GM19239 (cell line): ENCODE results near the gene TLCD3A.
"Not testable (repeated sequence)": the region's sequence is repeated elsewhere in the genome, so short reads cannot be mapped to it uniquely, and the experiment has no call there.

Experiments used
- DNase-seq: peaks from one replicate; pipeline ENCODE4 v3.0.0; 2011; ENCODE audit warnings: low spot score; ENCODE audit not compliant: insufficient read length
- FAIRE-seq: peaks from 2 replicates; lab custom pipeline; 2011; peaks lifted over from hg19 to GRCh38; lab: Jason Lieb, UNC

The TLCD3A gene

GRCh38 chr17:746181-746580 is 13.8 kb downstream of the TLCD3A start:
- FAIRE-seq (no peak), DNase-seq (no peak)

DNA sequence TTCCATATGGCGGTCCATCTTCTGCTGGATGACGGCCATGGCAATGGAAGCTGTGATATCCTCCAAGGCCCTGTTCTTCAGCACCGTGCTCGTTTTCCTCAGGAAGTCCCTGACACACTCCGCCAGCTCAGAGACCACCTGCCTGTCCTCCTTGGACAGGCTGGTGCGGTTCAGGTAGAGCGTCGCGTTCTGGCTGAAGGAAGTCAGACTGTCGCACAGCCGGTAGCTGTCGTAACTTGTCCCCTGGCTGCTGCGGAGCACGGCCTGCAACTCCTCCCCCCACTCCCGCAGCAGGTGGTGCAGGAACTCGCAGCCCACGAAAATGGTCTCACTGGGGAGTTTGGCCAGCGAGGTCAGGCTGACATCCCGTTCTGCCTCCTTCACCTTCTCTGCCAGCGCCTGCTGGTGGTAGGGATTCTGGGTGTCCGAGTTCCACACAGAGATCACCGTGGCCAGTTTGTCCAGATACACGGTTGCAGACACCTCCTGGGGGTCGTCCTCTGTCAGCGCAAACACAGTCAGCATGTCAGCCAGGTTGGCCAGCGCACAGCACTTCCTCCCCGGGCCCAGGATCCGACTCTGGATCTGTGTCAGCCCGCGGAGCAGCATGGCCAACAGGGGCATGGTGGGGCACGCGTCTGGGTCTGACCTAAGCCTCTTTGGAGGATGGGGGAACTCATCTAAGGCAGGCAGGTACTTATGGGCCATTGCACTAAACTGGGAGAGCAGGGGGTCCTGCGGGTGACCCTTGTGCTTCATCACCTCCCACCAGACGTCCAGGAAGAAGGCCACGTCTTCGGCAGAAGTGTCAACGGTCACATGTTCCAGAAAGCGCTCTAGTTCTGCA is 14.6 kb downstream of the TLCD3A start:
- DNase-seq = no peak
- FAIRE-seq = no peak

DNA sequence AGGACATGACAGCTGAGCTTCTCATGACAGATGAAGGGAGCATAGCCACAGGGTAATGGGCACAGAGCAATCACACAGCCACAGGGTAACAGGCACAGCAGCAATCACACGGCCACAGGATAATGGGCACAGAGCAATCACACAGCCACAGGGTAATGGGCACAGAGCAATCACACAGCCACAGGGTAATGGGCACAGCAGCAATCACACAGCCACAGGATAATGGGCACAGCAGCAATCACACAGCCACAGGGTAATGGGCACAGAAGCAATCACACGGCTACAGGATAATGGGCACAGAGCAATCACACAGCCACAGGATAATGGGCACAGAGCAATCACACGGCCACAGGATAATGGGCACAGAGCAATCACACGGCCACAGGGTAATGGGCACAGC is 16.2 kb downstream of the TLCD3A start:
- DNase-seq, FAIRE-seq: not testable (repeated sequence)

DNA sequence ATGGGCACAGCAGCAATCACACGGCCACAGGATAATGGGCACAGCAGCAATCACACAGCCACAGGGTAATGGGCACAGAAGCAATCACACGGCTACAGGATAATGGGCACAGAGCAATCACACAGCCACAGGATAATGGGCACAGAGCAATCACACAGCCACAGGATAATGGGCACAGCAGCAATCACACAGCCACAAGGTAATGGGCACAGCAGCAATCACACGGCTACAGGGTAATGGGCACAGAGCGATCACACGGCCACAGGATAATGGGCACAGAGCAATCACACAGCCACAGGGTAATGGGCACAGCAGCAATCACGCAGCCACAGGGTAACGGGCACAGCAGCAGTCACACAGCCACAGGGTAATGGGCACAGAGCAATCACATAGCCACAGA is 17.0 kb downstream of the TLCD3A start:
- FAIRE-seq, DNase-seq: not testable (repeated sequence)

- no peak for FAIRE-seq
These were observed 18.1 kb downstream of the TLCD3A start for GRCh38 chr17:750431-751037.

DNA sequence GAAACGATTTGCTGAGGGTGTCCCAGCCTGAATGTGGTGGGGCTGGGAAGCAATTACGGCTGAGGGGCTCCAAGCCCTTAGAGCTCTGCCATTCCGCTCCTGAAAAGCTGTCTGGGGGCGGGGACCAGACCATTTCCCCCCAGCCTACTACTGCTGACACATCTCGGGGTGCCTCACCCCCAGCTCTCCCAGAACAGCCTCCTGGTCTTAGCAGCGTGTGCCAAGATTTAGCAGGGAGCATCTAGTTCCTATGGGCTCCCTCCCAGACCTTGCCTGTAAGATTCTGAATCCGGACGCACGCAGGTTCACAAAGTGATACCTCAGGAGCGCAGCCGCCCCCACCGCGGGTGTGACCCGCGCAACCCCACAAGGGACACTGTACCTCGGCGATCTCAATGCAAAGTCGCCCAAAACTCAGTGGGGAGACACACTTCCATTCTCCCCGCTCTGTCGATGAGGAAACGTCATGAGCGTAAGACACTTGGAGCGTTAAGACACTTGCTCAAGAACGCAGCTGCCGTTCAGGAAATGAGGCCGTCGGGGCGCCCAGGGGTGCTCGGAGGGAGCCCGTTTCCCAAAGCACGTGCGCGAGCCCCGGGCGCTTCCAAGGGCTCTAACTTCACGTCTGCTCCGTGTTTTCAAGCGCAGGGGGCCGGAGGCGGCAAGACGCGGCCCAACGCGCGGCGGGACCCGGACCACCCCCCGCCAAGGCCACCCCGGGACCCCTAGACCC is 19.0 kb downstream of the TLCD3A start:
- no peak for FAIRE-seq

More at GRCh38 chr17:750431-751037, 18.1 kb downstream of the TLCD3A start:
- no peak for DNase-seq

GRCh38 chr17:752002-752619 is 19.7 kb downstream of the TLCD3A start, which contains the start of gene GEMIN4:
TSS of gene GEMIN4 (minus strand) at chr17:752264. CDS start at chr17:752142, 122 bp downstream.
- DNase-seq (peak; percentile 98), FAIRE-seq (peak; percentile 89)

More for the DNA sequence above, 19.0 kb downstream of the TLCD3A start:
- peak; percentile 32 for DNase-seq

DNA sequence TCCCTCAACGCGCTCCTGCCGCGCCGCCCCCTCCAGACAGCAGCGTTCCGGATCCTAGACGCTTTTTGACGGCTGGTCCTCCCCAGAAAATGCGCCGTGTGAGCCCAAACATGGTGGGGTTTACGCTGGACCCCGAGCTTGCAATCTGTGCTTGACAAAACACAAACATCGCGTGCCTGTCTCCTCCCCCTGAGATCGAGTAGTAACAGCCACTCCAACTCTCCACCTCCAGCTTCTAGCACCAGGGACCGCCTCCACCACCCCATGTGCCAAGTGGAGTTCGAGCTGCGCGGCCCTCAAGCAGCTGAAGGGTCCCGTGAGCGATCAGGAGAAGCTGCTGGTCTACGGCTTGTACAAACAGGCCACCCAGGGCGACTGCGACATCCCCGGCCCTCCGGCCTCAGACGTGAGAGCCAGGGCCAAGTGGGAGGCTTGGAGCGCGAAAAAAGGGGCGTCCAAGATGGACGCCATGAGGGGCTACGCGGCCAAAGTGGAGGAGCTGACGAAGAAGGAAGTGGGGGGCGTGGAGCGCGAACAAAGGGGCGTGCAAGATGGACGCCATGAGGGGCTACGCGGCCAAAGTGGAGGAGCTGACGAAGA is 20.3 kb downstream of the TLCD3A start:
- no peak for FAIRE-seq
- DNase-seq = no peak

- DNase-seq (no peak), FAIRE-seq (no peak)
These were observed 21.0 kb downstream of the TLCD3A start for GRCh38 chr17:753418-753817.

DNA sequence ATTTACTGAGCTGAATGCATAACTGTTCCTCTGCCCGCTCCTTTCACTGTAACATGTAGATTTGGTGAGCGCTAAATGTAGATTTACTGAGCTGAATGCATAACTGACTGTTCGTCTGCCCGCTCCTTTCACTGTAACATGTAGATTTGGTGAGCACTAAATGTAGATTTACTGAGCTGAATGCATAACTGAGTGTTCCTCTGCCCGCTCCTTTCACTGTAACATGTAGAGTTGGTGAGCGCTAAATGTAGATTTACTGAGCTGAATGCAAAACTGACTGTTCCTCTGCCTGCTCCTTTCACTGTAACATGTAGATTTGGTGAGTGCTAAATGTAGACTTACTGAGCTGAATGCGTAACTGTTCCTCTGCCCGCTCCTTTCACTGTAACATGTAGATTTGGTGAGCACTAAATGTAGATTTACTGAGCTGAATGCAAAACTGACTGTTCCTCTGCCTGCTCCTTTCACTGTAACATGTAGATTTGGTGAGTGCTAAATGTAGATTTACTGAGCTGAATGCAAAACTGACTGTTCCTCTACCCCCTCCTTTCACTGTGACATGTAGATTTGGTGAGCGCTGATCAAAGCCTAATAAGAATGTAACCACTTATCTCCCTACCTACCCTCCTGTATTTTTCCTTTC is 23.0 kb downstream of the TLCD3A start:
- DNase-seq, FAIRE-seq: not testable (repeated sequence)

DNA sequence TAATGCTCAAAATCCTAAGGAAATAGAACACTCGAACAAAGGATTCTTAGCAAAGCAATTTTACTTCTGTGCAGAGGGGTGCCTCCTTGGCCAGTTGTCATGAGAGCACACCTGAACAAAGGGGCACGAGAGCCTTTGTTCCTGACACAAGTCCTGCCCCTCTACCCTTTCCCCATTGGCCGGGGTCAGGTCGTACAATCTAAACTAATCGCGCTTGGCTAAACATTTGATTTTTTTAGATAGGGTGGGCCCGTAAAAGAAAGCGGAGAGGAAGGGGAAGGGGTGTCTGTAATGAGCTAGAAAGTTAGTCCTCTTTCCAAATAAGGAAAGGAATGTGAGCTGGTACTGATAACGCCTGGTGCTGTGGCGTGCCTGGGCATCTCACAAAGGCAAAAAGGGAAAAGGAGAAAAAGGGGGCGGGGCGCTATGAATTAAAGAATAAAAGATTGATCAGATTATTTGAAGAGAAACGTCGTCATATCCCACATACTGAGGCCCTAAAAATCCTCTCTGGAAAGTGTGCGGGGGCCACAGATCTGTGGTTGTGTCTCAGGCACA is 23.7 kb downstream of the TLCD3A start:
- not testable (repeated sequence) for FAIRE-seq, DNase-seq

- FAIRE-seq = no peak
- no peak for DNase-seq
These were observed 27.6 kb downstream of the TLCD3A start for GRCh38 chr17:759964-760363.

DNA sequence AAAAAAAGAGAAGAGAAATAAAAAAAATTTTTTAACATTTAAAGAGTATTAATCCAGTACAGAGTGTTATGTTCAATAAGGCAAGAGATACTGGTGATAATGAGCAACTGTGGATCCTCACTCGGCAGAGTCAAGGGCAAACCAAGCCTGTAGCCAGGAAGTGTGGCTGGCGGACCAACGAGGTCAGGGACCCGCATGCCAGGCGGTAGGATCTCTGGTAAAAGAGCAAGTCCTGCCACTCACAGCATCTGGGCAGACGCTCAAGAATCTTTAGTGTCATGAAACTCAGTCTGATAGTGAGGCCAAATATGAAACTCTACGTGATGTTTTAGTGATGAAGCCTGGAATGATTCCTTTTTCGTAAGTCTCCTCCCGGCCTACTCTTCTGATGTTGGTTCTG is 28.0 kb downstream of the TLCD3A start:
- no peak for FAIRE-seq
- no peak for DNase-seq

DNA sequence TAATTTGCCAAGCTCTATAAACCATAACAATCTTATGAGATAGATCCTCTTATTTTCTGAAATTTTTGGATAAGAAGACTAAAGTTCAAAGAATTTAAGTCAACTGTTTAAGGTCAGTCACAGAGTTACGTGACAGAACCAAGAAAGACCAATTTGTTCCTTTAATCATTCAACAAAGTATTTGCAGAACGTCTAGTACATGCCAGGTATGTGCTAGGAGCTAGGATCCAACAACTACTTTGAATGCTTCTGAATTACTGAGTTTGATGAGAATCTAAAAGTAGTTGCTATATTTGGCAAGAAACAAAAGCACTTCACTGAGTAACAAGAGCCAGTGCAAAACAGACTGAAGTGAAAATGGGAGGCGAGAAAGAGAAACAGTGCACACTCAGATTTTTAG is 34.7 kb downstream of the TLCD3A start:
- FAIRE-seq = no peak
- no peak for DNase-seq

DNA sequence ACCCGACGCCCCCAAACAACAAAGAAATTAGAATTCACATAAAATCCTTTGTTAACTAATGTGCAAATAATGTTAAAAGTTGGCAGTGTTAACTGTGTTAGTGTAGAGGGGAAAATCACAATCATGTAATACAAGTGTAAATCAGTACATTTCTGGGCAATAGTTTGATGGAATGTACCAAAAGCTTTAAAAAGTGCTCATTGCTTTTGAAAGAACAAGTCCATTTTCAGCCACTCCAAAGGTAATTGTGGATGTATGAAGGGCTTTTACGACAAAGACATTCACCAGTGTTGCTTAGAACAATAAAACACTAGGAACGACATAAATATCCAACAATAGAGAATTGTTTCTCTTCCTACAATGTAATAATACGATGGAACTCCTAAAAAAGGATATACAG is 40.6 kb downstream of the TLCD3A start:
- DNase-seq (no peak), FAIRE-seq (no peak)

- FAIRE-seq = no peak
These were observed 41.3 kb downstream of the TLCD3A start for GRCh38 chr17:773467-774312.

DNA sequence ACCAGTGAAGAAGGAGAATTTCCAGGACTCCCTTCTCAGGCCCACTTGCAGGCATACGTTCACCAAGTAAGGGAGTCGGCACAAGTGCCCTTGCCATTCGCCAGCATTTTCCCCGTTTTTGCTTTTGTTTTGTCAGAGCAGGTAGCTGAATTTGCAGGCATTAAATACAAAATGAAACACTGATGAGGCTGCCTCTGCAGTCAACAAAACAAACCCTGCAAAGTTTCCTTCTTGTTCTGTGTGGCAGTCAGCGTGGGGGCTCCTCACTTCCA is 41.9 kb downstream of the TLCD3A start:
- FAIRE-seq = no peak
- DNase-seq = no peak

More at GRCh38 chr17:773467-774312, 41.3 kb downstream of the TLCD3A start:
- DNase-seq = no peak

DNA sequence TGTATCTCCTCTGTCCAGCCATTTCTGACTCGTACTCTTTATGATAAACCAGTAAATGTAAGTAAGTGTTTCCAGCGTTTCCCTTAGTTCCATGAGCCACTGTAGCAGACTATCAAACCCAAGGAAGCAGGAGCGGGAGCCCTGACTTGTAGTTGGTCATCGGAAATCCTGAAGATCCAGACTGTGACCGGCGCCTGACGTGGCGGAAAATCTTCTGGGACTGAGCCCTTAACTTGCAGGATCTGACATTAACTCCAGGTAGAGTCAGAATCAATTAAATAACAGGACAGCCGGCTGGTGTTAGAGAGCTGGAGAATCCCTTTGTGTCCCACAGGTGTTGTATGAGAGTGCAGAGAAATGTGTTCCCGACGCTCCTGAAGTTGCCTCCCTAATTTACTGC is 45.7 kb downstream of the TLCD3A start:
- DNase-seq = no peak

More for the DNA sequence above, 45.7 kb downstream of the TLCD3A start:
- no peak for FAIRE-seq
